Gastrocnemius medialis (tissue), 4 donors: Measurements from ENCODE around the gene LMAN2L.

Source experiments
- CTCF ChIP-seq, 5 experiments: fragments of 450-650 bp in 3 of 5; fragments of 200-600 bp in 2 of 5; sonication (generic) in 2 of 5; IDR thresholded peaks in 4 of 5; conservative IDR thresholded peaks in 1 of 5; 1 replicate in 4 of 5; 2 replicates in 1 of 5; pipeline ENCODE4 v1.5.1; 2016 to 2019; ENCODE audit warnings: antibody characterized with exemption in 5 of 5, mild to moderate bottlenecking in 3 of 5, moderate library complexity in 3 of 5
- POLR2A ChIP-seq, 2 donors: fragments of 450-650 bp; IDR thresholded peaks; one replicate each; pipeline ENCODE4 v1.6.1; 2017; ENCODE audit warnings: antibody characterized with exemption in 2 of 2, mild to moderate bottlenecking in 2 of 2, moderate library complexity in 2 of 2

GRCh38 chr2:96757477-96757860 lies 17.6 kb upstream of the LMAN2L start:
- TF ChIP-seq CTCF (IDR thresholded peaks at IDR 0.05 in 4 of 5, conservative IDR thresholded peaks at IDR 0.05 in 1 of 5) (no peak), POLR2A (IDR thresholded peaks at IDR 0.05) (no peak)
